Measurements from ENCODE around the gene MGAT3.

MGAT3 gene

GRCh38 chr22:39493759-39494158 lies 36.9 kb downstream of the MGAT3 start:
- H3K4me3 ChIP-seq (ENCODE audit: low read length), result no peak overlapping the region
- DNase-seq (ENCODE audit: low read depth), result peak; percentile 64
- TF ChIP-seq CTCF (IDR thresholded peaks at IDR 0.05; ENCODE audit: insufficient read depth, low read depth, low read length, missing control alignments), result no peak

- no peak overlapping the region for H3K4me3 ChIP-seq (ENCODE audit: low read length)
- TF ChIP-seq CTCF (IDR thresholded peaks at IDR 0.05; ENCODE audit: insufficient read depth, low read depth, low read length, missing control alignments), result no peak
- no peak for DNase-seq (ENCODE audit: low read depth)
Observed at GRCh38 chr22:39494471-39495120, 37.8 kb downstream of the MGAT3 start.

GRCh38 chr22:39496131-39496838 lies 39.5 kb downstream of the MGAT3 start:
- no peak overlapping the region for H3K4me3 ChIP-seq (ENCODE audit: low read length)
- DNase-seq (ENCODE audit: low read depth), result peak; percentile 68

GRCh38 chr22:39497429-39497828 lies 40.6 kb downstream of the MGAT3 start:
- TF ChIP-seq CTCF (IDR thresholded peaks at IDR 0.05; ENCODE audit: insufficient read depth, low read depth, low read length, missing control alignments), result no peak
- no peak overlapping the region for H3K4me3 ChIP-seq (ENCODE audit: low read length)
- no peak for DNase-seq (ENCODE audit: low read depth)

More at GRCh38 chr22:39496131-39496838, 39.5 kb downstream of the MGAT3 start:
- TF ChIP-seq CTCF (IDR thresholded peaks at IDR 0.05; ENCODE audit: insufficient read depth, low read depth, low read length, missing control alignments), result peak; percentile 85

- no peak for DNase-seq (ENCODE audit: low read depth)
- no peak for TF ChIP-seq CTCF (IDR thresholded peaks at IDR 0.05; ENCODE audit: insufficient read depth, low read depth, low read length, missing control alignments)
- no peak overlapping the region for H3K4me3 ChIP-seq (ENCODE audit: low read length)
Observed at GRCh38 chr22:39498368-39498767, 41.6 kb downstream of the MGAT3 start.

GRCh38 chr22:39498802-39499201 lies 42.0 kb downstream of the MGAT3 start:
- TF ChIP-seq CTCF (IDR thresholded peaks at IDR 0.05; ENCODE audit: insufficient read depth, low read depth, low read length, missing control alignments), result no peak
- no peak overlapping the region for H3K4me3 ChIP-seq (ENCODE audit: low read length)
- DNase-seq (ENCODE audit: low read depth), result no peak
